Right atrium auricular region (tissue), 2 donors: ENCODE results near the gene ARHGEF2. TPM values are rescaled to one million over a fixed set of nuclear protein-coding genes. Genes with fewer than 3 reads are reported as not detected.

Source experiments
- DNase-seq: peaks from one replicate; pipeline ENCODE4 v3.0.0-alpha.2; 2019; ENCODE audit warnings: low spot score
- H3K27ac ChIP-seq, 2 donors: fragments of 200-600 bp; sonication (generic); 1 replicate in 1 of 2; 2 replicates in 1 of 2; pipeline ENCODE4 v1.5.1; 2016 to 2019
- H3K27me3 ChIP-seq, 2 donors: fragments of 200-600 bp; sonication (generic); one replicate each; pipeline versions ENCODE4 v1.5.1 to v1.6.0; 2017 to 2019
- H3K36me3 ChIP-seq: fragments of 200-600 bp; sonication (generic); one replicate; pipeline ENCODE4 v1.5.1; 2016
- H3K4me1 ChIP-seq, 2 donors: fragments of 200-600 bp; sonication (generic); one replicate each; pipeline versions ENCODE4 v1.5.1 to v1.6.0; 2017 to 2019
- H3K4me3 ChIP-seq, 2 donors: fragments of 200-600 bp; sonication (generic); 1 replicate in 1 of 2; 2 replicates in 1 of 2; pipeline ENCODE4 v1.5.1; 2017 to 2019; ENCODE audit warnings: mild to moderate bottlenecking in 1 of 2, moderate library complexity in 1 of 2
- H3K9me3 ChIP-seq, 2 donors: fragments of 200-600 bp; sonication (generic); one replicate each; pipeline ENCODE4 v1.5.1; 2019
- CTCF ChIP-seq, 2 donors: fragments of 200-600 bp; sonication (generic); IDR thresholded peaks; one replicate each; pipeline ENCODE4 v1.5.1; 2019; ENCODE audit warnings: antibody characterized with exemption in 2 of 2
- microRNA-seq, 2 donors: library from miRNA; unstranded; fragments of <30 nt; microRNA quantifications; one replicate each; pipeline ENCODE4, GENCODE V29; 2016 to 2017; ENCODE audit warnings: borderline number of aligned reads in 2 of 2, borderline replicate concordance in 1 of 2
- total RNA-seq, 2 donors: library from RNA; depleted of rRNA; stranded (reverse); fragments of >200 nt; gene quantifications; one replicate each; pipeline ENCODE4 v1.1.0, GENCODE V29; 2016

The ARHGEF2 gene
- total RNA-seq, 2 donors from 2014 or later, result 50.8 to 69.8 TPM

- H3K27ac ChIP-seq, result no peak overlapping the region
- no peaks in the 10 kb centered on the region for H3K9me3 ChIP-seq
- H3K27me3 ChIP-seq, result no peaks in the 10 kb centered on the region
- peaks cover 53% of the 10 kb centered on the region for H3K36me3 ChIP-seq
- DNase-seq, result no peak
- no peak overlapping the region for H3K4me3 ChIP-seq
- H3K4me1 ChIP-seq, result peaks cover 0 to 15% of the 10 kb centered on the region in 2 donors
- no peak for TF ChIP-seq CTCF (IDR thresholded peaks at IDR 0.05)
These were observed 80.6 kb downstream of the ARHGEF2 start for GRCh38 chr1:155897746-155898145.

Small RNA genes within 50 kb of the gene (microRNA-seq; reads per million reads assigned to microRNA genes)
- 0 reads per million in 2 donors for gene MIR6738

Other genes starting within 250 kb of the ARHGEF2 start
- 10 to 100 TPM; 14.9 to 22.4 TPM for gene GON4L, start 121.3 kb downstream of the ARHGEF2 start, total RNA-seq
- gene SYT11, start 119.0 kb downstream of the ARHGEF2 start, total RNA-seq, result 10 to 100 TPM; 15.5 to 21.5 TPM
- gene RIT1, start 67.2 kb downstream of the ARHGEF2 start, total RNA-seq, result 10 to 100 TPM; 13.3 to 25.3 TPM
- gene KHDC4, start 44.1 kb downstream of the ARHGEF2 start, total RNA-seq, result 10 to 100 TPM; 13.4 to 25.9 TPM
- not detected for gene RXFP4, start 36.9 kb downstream of the ARHGEF2 start, total RNA-seq
- gene SSR2, start 42.4 kb upstream of the ARHGEF2 start, total RNA-seq, result 100 to 1,000 TPM in 1 of 2 donors, 10 to 100 TPM in 1; 87.6 to 206 TPM
- gene UBQLN4, start 75.3 kb upstream of the ARHGEF2 start, total RNA-seq, result 10 to 100 TPM; 14.6 to 25.9 TPM
- 10 to 100 TPM; 46.1 to 50.7 TPM for gene LAMTOR2, start 76.2 kb upstream of the ARHGEF2 start, total RNA-seq
- gene RAB25, start 82.6 kb upstream of the ARHGEF2 start, total RNA-seq, result under 1 TPM in 1 of 2 donors, not detected in 1; 0.98 TPM
- gene MEX3A, start 103.9 kb upstream of the ARHGEF2 start, total RNA-seq, result under 1 TPM; 0.15 to 0.47 TPM
- gene LMNA, start 136.2 kb upstream of the ARHGEF2 start, total RNA-seq, result 100 to 1,000 TPM; 258 to 273 TPM
- 1 to 10 TPM; 2.0 to 4.2 TPM for gene SEMA4A, start 175.0 kb upstream of the ARHGEF2 start, total RNA-seq
- gene SLC25A44, start 215.6 kb upstream of the ARHGEF2 start, total RNA-seq, result 10 to 100 TPM; 15.5 to 18.5 TPM
- 10 to 100 TPM; 81.8 to 88.3 TPM for gene PMF1, start 234.5 kb upstream of the ARHGEF2 start, total RNA-seq